Measurements from ENCODE around the gene GAL3ST3. TPM values are rescaled to one million over a fixed set of nuclear protein-coding genes. Genes with fewer than 3 reads are reported as not detected.
"Not testable (repeated sequence)": the region's sequence is repeated elsewhere in the genome, so short reads cannot be mapped to it uniquely, and the experiment has no call there.

The GAL3ST3 gene
- total RNA-seq, 2 donors from 2014 or later, result not detected

GRCh38 chr11:66046901-66047300 lies 2.1 kb downstream of the GAL3ST3 start:
- peaks cover 10% of the 10 kb centered on the region for H3K4me1 Mint-ChIP-seq
- H3K27ac Mint-ChIP-seq, result no peak overlapping the region
- ATAC-seq (no peak), DNase-seq (no peak)
- no peaks in the 10 kb centered on the region for H3K27me3 Mint-ChIP-seq
- H3K36me3 Mint-ChIP-seq (ENCODE audit: low read depth), result no peaks in the 10 kb centered on the region
- no peaks in the 10 kb centered on the region for H3K9me3 ChIP-seq (ENCODE audit: control insufficient read depth, low read length, poor library complexity, severe bottlenecking)
- no peak overlapping the region for H3K4me3 Mint-ChIP-seq

DNA sequence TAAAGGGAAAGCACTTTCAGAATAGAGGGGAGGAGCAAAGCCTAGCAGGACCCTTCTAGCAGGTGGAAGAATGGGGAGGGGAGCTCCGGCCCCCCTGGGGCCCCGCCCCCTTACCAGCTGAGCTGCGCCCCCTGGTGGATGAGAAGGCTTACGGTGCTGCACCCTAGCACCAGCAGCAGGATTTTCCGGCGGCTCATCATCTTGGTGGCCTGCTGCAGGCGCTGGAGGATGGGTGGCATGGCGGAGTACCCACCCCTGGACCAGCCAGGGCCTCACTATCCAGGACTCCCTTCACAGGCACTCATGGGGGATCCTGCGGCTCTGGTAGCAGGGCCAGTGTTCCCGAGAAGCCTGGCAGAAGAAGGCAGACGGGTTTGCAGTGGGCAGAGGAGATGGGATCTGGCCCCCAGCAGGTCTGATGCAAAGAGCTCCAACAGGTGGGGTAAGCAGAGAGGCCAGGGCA lies 3.8 kb downstream of the GAL3ST3 start:
- DNase-seq (peak; percentile 75 to 83 (median 78)), ATAC-seq (peak; percentile 99)
- H3K27me3 Mint-ChIP-seq, result no peaks in the 10 kb centered on the region
- no peaks in the 10 kb centered on the region for H3K36me3 Mint-ChIP-seq (ENCODE audit: low read depth)
- no peak overlapping the region for H3K4me3 Mint-ChIP-seq
- no peaks in the 10 kb centered on the region for H3K9me3 ChIP-seq (ENCODE audit: control insufficient read depth, low read length, poor library complexity, severe bottlenecking)
- H3K4me1 Mint-ChIP-seq, result peaks cover 5% of the 10 kb centered on the region
- H3K27ac Mint-ChIP-seq, result peak overlapping the region; percentile 27

- ATAC-seq, result peak; percentile 5
- peaks cover 5% of the 10 kb centered on the region for H3K4me1 Mint-ChIP-seq
- no peak overlapping the region for H3K4me3 Mint-ChIP-seq
- H3K36me3 Mint-ChIP-seq (ENCODE audit: low read depth), result no peaks in the 10 kb centered on the region
- no peaks in the 10 kb centered on the region for H3K9me3 ChIP-seq (ENCODE audit: control insufficient read depth, low read length, poor library complexity, severe bottlenecking)
- DNase-seq, result no peak
- H3K27me3 Mint-ChIP-seq, result no peaks in the 10 kb centered on the region
- peak overlapping the region; percentile 27 for H3K27ac Mint-ChIP-seq
Observed at GRCh38 chr11:66044757-66045156, 4.2 kb downstream of the GAL3ST3 start.

GRCh38 chr11:66042996-66043906 lies 5.7 kb downstream of the GAL3ST3 start:
- no peak for ATAC-seq
- Mint-ChIP-seq H3K36me3 (ENCODE audit: low read depth) (no peaks in the 10 kb centered on the region), H3K27me3 (peaks cover 5% of the 10 kb centered on the region), H3K4me1 (peaks cover 5% of the 10 kb centered on the region), H3K27ac (no peak overlapping the region), H3K4me3 (no peak overlapping the region)
- H3K9me3 ChIP-seq (ENCODE audit: control insufficient read depth, low read length, poor library complexity, severe bottlenecking), result no peaks in the 10 kb centered on the region
- DNase-seq, result no peak

DNA sequence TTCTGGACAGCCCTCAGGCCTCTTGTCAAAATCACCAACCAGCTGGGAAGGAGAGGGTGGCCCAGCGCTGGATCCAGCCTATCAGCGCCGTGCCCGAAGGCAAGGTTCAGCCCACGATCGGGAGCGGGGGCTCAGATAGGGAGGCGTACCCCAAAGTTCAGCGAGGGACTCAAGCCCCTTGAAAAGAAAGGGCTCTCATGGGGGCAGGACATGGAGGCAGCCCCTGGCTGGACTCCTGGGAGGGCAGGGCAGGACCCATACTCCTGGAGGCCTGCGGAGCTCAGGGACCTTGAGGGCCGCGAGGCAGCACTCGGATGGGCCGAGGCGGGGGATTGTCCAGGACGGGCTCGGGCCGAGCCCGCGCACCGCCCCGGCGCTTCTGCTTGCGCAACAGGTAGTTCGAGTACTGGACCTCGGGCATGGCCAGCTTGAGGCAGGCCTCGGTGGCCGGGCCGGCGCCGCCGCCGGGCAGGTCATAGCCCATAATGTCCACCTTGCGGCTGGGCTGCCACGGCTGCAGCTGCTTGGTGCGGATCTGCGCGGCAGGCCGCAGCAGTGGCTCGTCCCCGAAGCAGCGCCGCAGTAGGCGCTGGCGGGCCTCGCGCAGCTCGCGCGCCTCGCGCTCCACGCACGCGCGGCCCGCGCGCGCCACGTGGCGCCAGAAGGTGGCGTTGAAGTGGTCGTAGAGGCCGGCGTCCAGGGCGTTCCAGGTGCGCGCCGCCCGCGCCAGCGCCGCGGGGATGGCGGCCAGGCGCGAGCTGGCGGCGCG lies 6.5 kb downstream of the GAL3ST3 start:
- H3K27me3 Mint-ChIP-seq, result peaks cover 10% of the 10 kb centered on the region
- peaks cover 5% of the 10 kb centered on the region for H3K4me1 Mint-ChIP-seq
- no peak overlapping the region for H3K27ac Mint-ChIP-seq
- ATAC-seq (no peak), DNase-seq (no peak)
- no peaks in the 10 kb centered on the region for H3K9me3 ChIP-seq (ENCODE audit: control insufficient read depth, low read length, poor library complexity, severe bottlenecking)
- no peaks in the 10 kb centered on the region for H3K36me3 Mint-ChIP-seq (ENCODE audit: low read depth)
- H3K4me3 Mint-ChIP-seq, result no peak overlapping the region

DNA sequence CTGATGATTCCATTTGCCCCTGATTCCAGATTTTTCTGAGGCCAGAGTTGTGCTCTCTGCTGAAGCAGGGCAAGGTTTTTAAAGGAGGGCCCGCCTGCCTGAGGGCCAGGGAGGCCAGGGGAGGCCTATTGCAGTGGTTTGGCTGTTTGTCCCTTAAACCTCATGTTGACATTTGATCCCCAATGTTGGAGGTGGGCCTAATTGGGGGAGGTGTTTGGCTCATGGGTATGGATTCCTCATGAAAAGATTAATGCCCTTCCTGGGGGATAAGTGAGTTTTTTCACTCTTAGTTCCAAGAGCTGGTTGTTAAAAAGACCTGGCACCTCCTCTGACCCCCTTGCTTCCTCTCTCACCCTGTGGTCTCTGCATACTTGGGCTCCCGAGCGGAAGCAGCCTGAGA lies 9.2 kb downstream of the GAL3ST3 start:
- DNase-seq (no peak), ATAC-seq (no peak)
- no peak overlapping the region for H3K4me3 Mint-ChIP-seq
- peaks cover 20% of the 10 kb centered on the region for H3K27me3 Mint-ChIP-seq
- H3K36me3 Mint-ChIP-seq (ENCODE audit: low read depth), result no peaks in the 10 kb centered on the region
- H3K27ac Mint-ChIP-seq, result no peak overlapping the region
- no peaks in the 10 kb centered on the region for H3K9me3 ChIP-seq (ENCODE audit: control insufficient read depth, low read length, poor library complexity, severe bottlenecking)
- H3K4me1 Mint-ChIP-seq, result peaks cover 5% of the 10 kb centered on the region

DNA sequence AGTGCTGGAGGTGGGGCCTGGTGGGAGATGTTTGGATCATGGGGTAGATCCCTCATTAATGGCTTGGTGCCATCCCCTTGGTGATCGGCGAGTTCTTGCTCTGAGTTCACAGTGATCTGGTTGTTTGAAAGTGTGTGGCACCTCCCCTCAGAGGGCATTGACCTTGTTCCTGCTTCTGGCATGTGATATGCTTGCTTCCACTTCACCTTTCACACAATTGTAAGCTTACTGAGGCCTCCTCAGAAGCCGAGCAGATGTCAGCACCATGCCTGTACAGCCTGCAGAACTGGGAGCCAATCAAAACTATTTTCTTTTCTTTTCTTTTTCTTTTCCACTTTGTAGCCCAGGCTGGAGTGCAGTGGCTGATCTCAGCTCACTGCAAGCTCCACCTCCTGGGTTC lies 11.6 kb downstream of the GAL3ST3 start:
- DNase-seq (no peak), ATAC-seq (no peak)
- H3K27me3 Mint-ChIP-seq, result peaks cover 22% of the 10 kb centered on the region
- H3K9me3 ChIP-seq (ENCODE audit: control insufficient read depth, low read length, poor library complexity, severe bottlenecking), result no peaks in the 10 kb centered on the region
- no peaks in the 10 kb centered on the region for H3K36me3 Mint-ChIP-seq (ENCODE audit: low read depth)
- peaks cover 4% of the 10 kb centered on the region for H3K4me1 Mint-ChIP-seq
- no peak overlapping the region for H3K4me3 Mint-ChIP-seq
- no peak overlapping the region for H3K27ac Mint-ChIP-seq

DNA sequence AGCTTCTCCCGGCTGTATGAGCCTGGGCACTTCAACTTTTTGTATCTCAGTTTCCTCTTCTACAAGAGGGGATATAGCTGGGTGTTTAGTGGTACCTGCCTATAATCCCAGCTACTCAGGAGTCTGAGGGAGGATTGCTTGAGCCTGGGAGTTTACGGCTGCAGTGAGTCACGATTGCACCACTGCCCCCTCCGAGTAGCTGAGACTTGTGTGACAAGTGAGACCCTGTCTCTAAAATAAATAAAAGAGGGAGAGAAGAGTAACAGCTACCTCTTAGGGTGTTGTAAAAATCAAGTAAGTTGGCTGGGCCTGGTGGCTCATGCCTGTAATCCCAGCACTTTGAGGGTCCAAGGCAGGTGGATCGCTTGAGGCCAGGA lies 12.6 kb downstream of the GAL3ST3 start:
- peaks cover 22% of the 10 kb centered on the region for H3K27me3 Mint-ChIP-seq
- H3K27ac Mint-ChIP-seq, result no peak overlapping the region
- H3K36me3 Mint-ChIP-seq (ENCODE audit: low read depth), result no peaks in the 10 kb centered on the region
- no peak overlapping the region for H3K4me3 Mint-ChIP-seq
- peaks cover 4% of the 10 kb centered on the region for H3K4me1 Mint-ChIP-seq
- no peak for ATAC-seq
- H3K9me3 ChIP-seq (ENCODE audit: control insufficient read depth, low read length, poor library complexity, severe bottlenecking), result no peaks in the 10 kb centered on the region
- DNase-seq, result no peak

DNA sequence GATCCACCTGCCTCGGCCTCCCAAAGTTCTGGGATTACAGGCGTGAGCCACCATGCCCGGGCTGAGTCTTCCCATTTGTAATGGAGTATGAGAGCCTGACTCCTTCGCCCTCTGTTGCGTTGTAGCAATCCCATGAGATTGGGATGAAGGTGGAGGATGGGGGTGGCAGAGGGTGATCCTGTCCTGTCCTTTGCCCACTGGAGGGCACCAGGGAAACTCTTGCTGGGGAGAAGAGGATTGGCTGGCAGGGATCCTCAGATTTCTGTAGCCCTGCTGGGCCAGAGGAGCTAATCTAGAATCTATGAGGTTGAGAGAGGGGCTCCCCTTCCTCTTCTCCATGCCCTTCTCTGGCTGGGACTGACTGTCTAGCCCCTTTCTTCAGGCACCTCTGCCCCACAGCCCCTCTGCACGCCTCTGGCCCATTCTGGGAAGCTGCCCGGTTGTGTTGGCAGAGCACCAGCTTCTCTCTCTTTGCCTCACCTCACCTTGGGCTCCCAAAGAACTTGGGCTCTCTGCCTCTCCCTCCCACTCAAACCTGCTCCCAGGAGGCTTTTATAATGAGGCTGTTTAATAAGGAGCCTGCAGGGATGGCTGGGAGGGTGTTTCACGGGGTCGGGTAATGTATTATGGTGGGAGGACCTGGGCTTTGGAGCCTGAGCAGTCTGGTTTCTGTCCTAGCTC lies 13.2 kb downstream of the GAL3ST3 start:
- H3K27ac Mint-ChIP-seq, result no peak overlapping the region
- H3K4me3 Mint-ChIP-seq, result no peak overlapping the region
- H3K27me3 Mint-ChIP-seq, result peaks cover 22% of the 10 kb centered on the region
- H3K9me3 ChIP-seq (ENCODE audit: control insufficient read depth, low read length, poor library complexity, severe bottlenecking), result no peaks in the 10 kb centered on the region
- no peaks in the 10 kb centered on the region for H3K36me3 Mint-ChIP-seq (ENCODE audit: low read depth)
- DNase-seq (no peak), ATAC-seq (no peak)
- H3K4me1 Mint-ChIP-seq, result peaks cover 4% of the 10 kb centered on the region

GRCh38 chr11:66032957-66033735 lies 15.8 kb downstream of the GAL3ST3 start:
- peaks cover 4% of the 10 kb centered on the region for H3K4me1 Mint-ChIP-seq
- H3K4me3 Mint-ChIP-seq, result no peak overlapping the region
- ATAC-seq (no peak), DNase-seq (no peak)
- H3K9me3 ChIP-seq (ENCODE audit: control insufficient read depth, low read length, poor library complexity, severe bottlenecking), result no peaks in the 10 kb centered on the region
- H3K27me3 Mint-ChIP-seq, result peaks cover 20% of the 10 kb centered on the region
- no peaks in the 10 kb centered on the region for H3K36me3 Mint-ChIP-seq (ENCODE audit: low read depth)
- no peak overlapping the region for H3K27ac Mint-ChIP-seq

DNA sequence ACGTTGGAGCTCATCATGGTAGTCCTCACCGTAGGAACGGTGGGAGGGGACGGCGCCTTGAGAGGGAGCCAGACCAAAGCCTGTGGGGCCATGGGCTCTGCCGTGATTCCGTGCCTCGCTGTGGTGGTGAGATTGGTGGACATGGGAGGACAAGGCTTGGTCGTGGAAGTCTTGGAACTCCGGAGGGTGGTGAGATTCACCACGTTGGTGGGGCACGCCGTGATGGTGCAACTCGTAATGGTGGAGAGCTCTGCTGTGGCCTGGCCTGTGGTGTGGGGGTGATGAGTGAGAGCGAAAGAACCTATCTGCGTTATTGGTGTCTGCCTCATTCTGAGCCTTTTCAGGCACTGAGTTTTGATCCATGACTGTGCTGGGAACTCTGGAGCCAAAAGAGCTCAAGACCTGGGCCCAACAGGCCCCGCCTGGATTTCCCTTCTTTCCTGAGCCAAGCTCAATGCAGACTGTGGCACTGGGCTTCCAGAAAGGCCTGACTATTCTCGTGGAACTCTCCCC lies 22.9 kb downstream of the GAL3ST3 start, which contains the start of gene CATSPER1:
Gene CATSPER1 (minus strand): TSS at position 463 of the 513 bp plus-strand sequence. CDS start 100 bp downstream, at position 363.
- H3K27me3 Mint-ChIP-seq, result peaks cover 10% of the 10 kb centered on the region
- H3K36me3 Mint-ChIP-seq (ENCODE audit: low read depth), result no peaks in the 10 kb centered on the region
- H3K27ac Mint-ChIP-seq, result no peak within 1 kb of the TSS
- ATAC-seq, result no peak
- H3K9me3 ChIP-seq (ENCODE audit: control insufficient read depth, low read length, poor library complexity, severe bottlenecking), result no peaks in the 10 kb centered on the region
- H3K4me3 Mint-ChIP-seq, result no peak within 1 kb of the TSS
- no peak for DNase-seq
- H3K4me1 Mint-ChIP-seq, result peaks cover 11% of the 10 kb centered on the region

DNA sequence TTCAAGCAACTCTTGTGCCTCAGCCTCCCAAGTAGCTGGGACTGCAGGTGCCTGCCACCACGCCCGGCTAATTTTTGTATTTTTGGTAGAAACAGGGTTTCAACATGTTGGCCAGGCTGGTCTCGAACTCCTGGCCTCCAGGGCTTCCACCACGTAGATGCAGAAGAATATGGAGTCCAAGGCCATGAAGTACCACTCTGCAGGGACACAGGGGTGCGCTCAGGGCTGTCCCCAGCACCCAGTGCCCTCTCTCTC lies 25.8 kb downstream of the GAL3ST3 start:
- H3K4me3 Mint-ChIP-seq; H3K27ac Mint-ChIP-seq; ATAC-seq; DNase-seq; H3K36me3 Mint-ChIP-seq (ENCODE audit: low read depth); H3K27me3 Mint-ChIP-seq; H3K9me3 ChIP-seq (ENCODE audit: control insufficient read depth, low read length, poor library complexity, severe bottlenecking): not testable (repeated sequence)
- H3K4me1 Mint-ChIP-seq, result peaks cover 12% of the 10 kb centered on the region

Measured in T-helper 17 cell (primary cell).